ENCODE results near the gene RMND5B. TPM values are rescaled to one million over a fixed set of nuclear protein-coding genes. Genes with fewer than 3 reads are reported as not detected.

The RMND5B gene
- total and polyA plus RNA-seq, 10 of the 15 experiments (the other 5 are each of a cell fraction or from before 2014, with no cell fraction given) = 1.6 to 50.7 (median 30.9) TPM

DNA sequence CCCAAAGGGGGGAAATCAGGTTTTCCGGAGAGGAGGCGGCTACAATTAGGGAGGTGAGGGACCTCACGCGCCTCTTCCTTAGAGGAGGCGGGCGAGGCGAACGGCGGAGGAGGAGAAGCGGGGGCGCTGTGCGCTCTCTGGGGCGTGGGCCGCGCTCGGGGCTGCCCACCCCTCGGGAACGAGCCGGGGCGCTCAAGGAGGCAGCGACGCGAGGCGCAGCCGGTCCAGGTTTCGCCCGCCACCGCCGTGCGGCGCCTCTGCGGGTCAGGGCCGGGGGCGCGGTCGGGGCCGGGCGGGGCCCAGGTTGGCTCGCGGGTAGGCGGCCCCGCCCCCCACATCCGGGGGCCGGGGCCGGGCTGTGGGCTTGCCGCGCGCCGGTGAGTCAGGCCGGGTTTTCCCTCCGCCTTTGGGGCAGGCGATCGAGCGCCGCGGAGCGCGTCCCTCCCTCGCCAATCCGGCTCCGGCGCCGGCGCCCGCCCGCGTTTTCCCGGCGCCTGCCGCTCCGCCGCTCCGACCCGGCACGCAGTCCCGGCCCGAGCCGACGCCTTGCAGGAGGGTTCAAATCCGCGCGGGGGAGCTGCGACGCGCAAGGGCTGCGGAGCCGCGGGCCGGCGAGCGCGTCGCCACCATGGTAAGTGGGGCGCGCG, 17.6 kb upstream of the RMND5B start, which contains the start of gene N4BP3 (continued):
- TF ChIP-seq CREM (IDR thresholded peaks at IDR 0.05; ENCODE audit: low read depth) (no peak; the same call in 1 of the 2 replicates), NFXL1 (IDR thresholded peaks at IDR 0.05; ENCODE audit: borderline replicate concordance) (no peak), RFX5 (IDR thresholded peaks at IDR 0.05; ENCODE audit: low read depth, low read length) (no peak), SRF (IDR thresholded peaks at IDR 0.05; ENCODE audit: low read depth in 2 of 2, low read length in 2 of 2) (peak in 1 of 2 experiments; percentile 54; a peak in 1 of 4 replicates), NRF1 (conservative IDR thresholded peaks at IDR 0.05; ENCODE audit: low read depth, low read length) (no peak), SIX5 (IDR thresholded peaks at IDR 0.05; ENCODE audit: low read depth, low read length, severe bottlenecking) (no peak), RB1 (IDR thresholded peaks at IDR 0.05; ENCODE audit: borderline replicate concordance) (peak; percentile 60; the same call in 1 of the 2 replicates), ZNF384 (IDR thresholded peaks at IDR 0.05; ENCODE audit: borderline replicate concordance, low read depth, low read length) (no peak), FOS (IDR thresholded peaks at IDR 0.05; ENCODE audit: borderline replicate concordance, extremely low read depth, insufficient read length) (no peak), SP1 (IDR thresholded peaks at IDR 0.05; ENCODE audit: low read depth, low read length) (peak; percentile 94), POLR2A (IDR thresholded peaks at IDR 0.05; ENCODE audit: low read depth, low read length) (no peak), ZNF687 (IDR thresholded peaks at IDR 0.05) (0 out of 2 replicates have a peak, but pooled peaks have one; percentile 52), POLR2AphosphoS5 (IDR thresholded peaks at IDR 0.05; ENCODE audit: low read length) (no peak), ELK1 (IDR thresholded peaks at IDR 0.05; ENCODE audit: low read depth, low read length) (no peak), PAX8 (IDR thresholded peaks at IDR 0.05) (no peak), YBX1 (IDR thresholded peaks at IDR 0.05) (no peak)
- TF ChIP-seq, protein P1, sequence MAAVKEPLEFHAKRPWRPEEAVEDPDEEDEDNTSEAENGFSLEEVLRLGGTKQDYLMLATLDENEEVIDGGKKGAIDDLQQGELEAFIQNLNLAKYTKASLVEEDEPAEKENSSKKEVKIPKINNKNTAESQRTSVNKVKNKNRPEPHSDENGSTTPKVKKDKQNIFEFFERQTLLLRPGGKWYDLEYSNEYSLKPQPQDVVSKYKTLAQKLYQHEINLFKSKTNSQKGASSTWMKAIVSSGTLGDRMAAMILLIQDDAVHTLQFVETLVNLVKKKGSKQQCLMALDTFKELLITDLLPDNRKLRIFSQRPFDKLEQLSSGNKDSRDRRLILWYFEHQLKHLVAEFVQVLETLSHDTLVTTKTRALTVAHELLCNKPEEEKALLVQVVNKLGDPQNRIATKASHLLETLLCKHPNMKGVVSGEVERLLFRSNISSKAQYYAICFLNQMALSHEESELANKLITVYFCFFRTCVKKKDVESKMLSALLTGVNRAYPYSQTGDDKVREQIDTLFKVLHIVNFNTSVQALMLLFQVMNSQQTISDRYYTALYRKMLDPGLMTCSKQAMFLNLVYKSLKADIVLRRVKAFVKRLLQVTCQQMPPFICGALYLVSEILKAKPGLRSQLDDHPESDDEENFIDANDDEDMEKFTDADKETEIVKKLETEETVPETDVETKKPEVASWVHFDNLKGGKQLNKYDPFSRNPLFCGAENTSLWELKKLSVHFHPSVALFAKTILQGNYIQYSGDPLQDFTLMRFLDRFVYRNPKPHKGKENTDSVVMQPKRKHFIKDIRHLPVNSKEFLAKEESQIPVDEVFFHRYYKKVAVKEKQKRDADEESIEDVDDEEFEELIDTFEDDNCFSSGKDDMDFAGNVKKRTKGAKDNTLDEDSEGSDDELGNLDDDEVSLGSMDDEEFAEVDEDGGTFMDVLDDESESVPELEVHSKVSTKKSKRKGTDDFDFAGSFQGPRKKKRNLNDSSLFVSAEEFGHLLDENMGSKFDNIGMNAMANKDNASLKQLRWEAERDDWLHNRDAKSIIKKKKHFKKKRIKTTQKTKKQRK (IDR thresholded peaks at IDR 0.05; ENCODE audit: low read depth, low read length) = no peak
- TF ChIP-seq, protein P2, sequence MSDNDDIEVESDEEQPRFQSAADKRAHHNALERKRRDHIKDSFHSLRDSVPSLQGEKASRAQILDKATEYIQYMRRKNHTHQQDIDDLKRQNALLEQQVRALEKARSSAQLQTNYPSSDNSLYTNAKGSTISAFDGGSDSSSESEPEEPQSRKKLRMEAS (IDR thresholded peaks at IDR 0.05; ENCODE audit: low read depth, low read length) = peak; percentile 27; the same call in 1 of the 2 replicates

Data from GM12878 (cell line).